Spleen (tissue), 11 donors: Measurements from ENCODE around the gene CARM1. TPM values are rescaled to one million over a fixed set of nuclear protein-coding genes. Genes with fewer than 3 reads are reported as not detected.

ENCODE experiments used
- DNase-seq: peaks from one replicate; pipeline ENCODE4 v3.0.0-alpha.2; 2020
- H3K27ac ChIP-seq, 8 donors: fragments of 200-600 bp; sonication (generic) in 7 of 8; 1 replicate in 4 of 8; 2 replicates in 4 of 8; pipeline versions ENCODE4 v1.5.0 to v1.8.0; 2016 to 2021; ENCODE audit warnings: inconsistent platforms in 4 of 8, mild to moderate bottlenecking in 4 of 8, moderate library complexity in 1 of 8
- H3K27me3 ChIP-seq, 7 donors: fragments of 200-600 bp; sonication (generic) in 6 of 7; replicated peaks in 1 of 7; 1 replicate in 4 of 7; 2 replicates in 3 of 7; pipeline versions ENCODE4 v1.5.0 to v1.8.0; 2016 to 2021; ENCODE audit warnings: inconsistent platforms in 3 of 7, mild to moderate bottlenecking in 1 of 7
- H3K36me3 ChIP-seq, 6 donors: fragments of 200-600 bp; sonication (generic) in 5 of 6; 1 replicate in 4 of 6; 2 replicates in 2 of 6; pipeline versions ENCODE4 v1.5.0 to v1.8.0; 2016 to 2021; ENCODE audit warnings: inconsistent platforms in 2 of 6
- H3K4me1 ChIP-seq, 6 donors: fragments of 200-600 bp; sonication (generic) in 5 of 6; 1 replicate in 3 of 6; 2 replicates in 3 of 6; pipeline versions ENCODE4 v1.5.0 to v1.8.0; 2016 to 2021; ENCODE audit warnings: inconsistent platforms in 3 of 6
- H3K4me3 ChIP-seq, 8 donors: fragments of 200-600 bp; sonication (generic) in 7 of 8; 1 replicate in 4 of 8; 2 replicates in 4 of 8; pipeline versions ENCODE4 v1.5.0 to v1.8.0; 2016 to 2021; ENCODE audit warnings: inconsistent platforms in 4 of 8, mild to moderate bottlenecking in 4 of 8, moderate library complexity in 2 of 8
- H3K9me3 ChIP-seq, 8 donors: fragments of 200-600 bp; sonication (generic) in 7 of 8; 1 replicate in 4 of 8; 2 replicates in 4 of 8; pipeline versions ENCODE4 v1.5.0 to v1.8.0; 2016 to 2021; ENCODE audit warnings: inconsistent platforms in 4 of 8
- CTCF ChIP-seq, 11 experiments: fragments of 200-600 bp in 7 of 11; fragments of 450-650 bp in 4 of 11; sonication (generic) in 4 of 11; IDR thresholded peaks in 8 of 11; conservative IDR thresholded peaks in 3 of 11; 1 replicate in 7 of 11; 2 replicates in 4 of 11; pipeline versions ENCODE4 v1.4.0 to v1.8.0; 2016 to 2021; ENCODE audit warnings: antibody characterized with exemption in 11 of 11, inconsistent platforms in 4 of 11, mild to moderate bottlenecking in 1 of 11
- POLR2A ChIP-seq, 3 donors: fragments of 450-650 bp; IDR thresholded peaks; one replicate each; pipeline ENCODE4 v1.5.1; 2017; ENCODE audit warnings: antibody characterized with exemption in 3 of 3, mild to moderate bottlenecking in 1 of 3
- POLR2AphosphoS5 ChIP-seq, 3 donors: sonication (generic); formaldehyde crosslinking; IDR thresholded peaks; one replicate each; pipeline ENCODE4 v1.5.1; 2017; ENCODE audit warnings: antibody characterized with exemption in 3 of 3
- WGBS, 5 donors: extraction: QIAGEN DNeasy Blood & Tissue Kit in 3 of 5; methylation state at CpG; one replicate each; pipeline versions ENCODE4 v1.1.5 to v1.1.7; 2013 to 2018; 5-methylcytosine and 5-hydroxymethylcytosine counted together
- intact Hi-C: fragments of 100-400 bp; cut with DNase I; formaldehyde crosslinking; loops from one replicate; pipeline ENCODE4 v1.15.0; 2023; ENCODE audit warnings: low total_unique reads
- polyA plus RNA-seq, 3 donors: library from polyadenylated mRNA; stranded (reverse); fragments of 200-250 nt; gene quantifications; one replicate each; pipeline ENCODE4 v1.2.1, GENCODE V29; 2013
- total RNA-seq, 7 donors: library from RNA; depleted of rRNA in 3 of 7; stranded (reverse); fragments of >200 nt in 3 of 7; fragmentation: NEBNext Ultra II Directional in 4 of 7; extraction: Animal tissue kit (Norgen Biotek cat#: 25700) in 4 of 7; gene quantifications; one replicate each; pipeline versions ENCODE4 v1.1.0 to v1.2.1, GENCODE V29; 2016 to 2021
- donor health status: healthy with polysubstance abuse.
- donor health status: DM: no; HTN: no; CAD: no; lungs with moderate emphysema.
- donor health status: DM: no; HTN: no; CAD: no.
- donor health status: Bipolar disorder and iron deficiency.
- donor health status: healthy.
- donor health status: DM: no; HTN: no; CAD: no.
- donor health status: DM: yes; HTN: yes; CAD: no.

The CARM1 gene
- total and polyA plus RNA-seq, 10 donors = 13.6 to 32.0 (median 24.6) TPM

- no peaks in the 10 kb centered on the region for H3K9me3 ChIP-seq
- peak; percentile 65 to 81 (median 78) for TF ChIP-seq POLR2A (IDR thresholded peaks at IDR 0.05)
- TF ChIP-seq CTCF (IDR thresholded peaks at IDR 0.05 in 8 of 11, conservative IDR thresholded peaks at IDR 0.05 in 3 of 11) = peak in 1 of 11 experiments; percentile 15
- TF ChIP-seq POLR2AphosphoS5 (IDR thresholded peaks at IDR 0.05) = peak; percentile 98 to 100 (median 99)
- WGBS, 5 donors = 0 to 1% (median 0%) methylated on average over 29 to 100 of the region's 100 CpGs
Measured at GRCh38 chr19:10960314-10961072, 89.1 kb downstream of the CARM1 start, which contains the start of gene SMARCA4. Gene SMARCA4, plus strand, starts transcription at chr19:10961030. Its CDS starts 23,122 bp downstream, at chr19:10984152.

GRCh38 chr19:10961073-10961860 is 89.9 kb downstream of the CARM1 start:
- DNase-seq = no peak
- H3K4me1 ChIP-seq = peaks cover 21 to 60% (median 41%) of the 10 kb centered on the region in 6 donors
- no peaks in the 10 kb centered on the region for H3K27me3 ChIP-seq
- WGBS, 5 donors = 1 to 2% (median 1%) methylated on average over 28 to 92 of the region's 92 CpGs
- H3K27ac ChIP-seq = peak overlapping the region; percentile 74 to 97 (median 94)
- no peaks in the 10 kb centered on the region for H3K36me3 ChIP-seq
- intact Hi-C loops = no loop called here
- H3K4me3 ChIP-seq = peak overlapping the region; percentile 50 to 92 (median 82)
- no peaks in the 10 kb centered on the region for H3K9me3 ChIP-seq
- TF ChIP-seq POLR2A (IDR thresholded peaks at IDR 0.05) = no peak

More at GRCh38 chr19:10960314-10961072, 89.1 kb downstream of the CARM1 start, which contains the start of gene SMARCA4:
- H3K36me3 ChIP-seq = no peaks in the 10 kb centered on the region
- H3K27me3 ChIP-seq = no peaks in the 10 kb centered on the region
- peak; percentile 100 for DNase-seq
- H3K4me1 ChIP-seq = peaks cover 21 to 54% (median 40%) of the 10 kb centered on the region in 6 donors
- H3K27ac ChIP-seq = peak within 1 kb of the TSS; percentile 90 to 97 (median 94)
- peak within 1 kb of the TSS; percentile 60 to 92 (median 82) for H3K4me3 ChIP-seq
- intact Hi-C loops = no loop called here

- Histone ChIP-seq H3K4me1 (peaks cover 21 to 76% (median 51%) of the 10 kb centered on the region in 6 donors), H3K36me3 (no peaks in the 10 kb centered on the region), H3K4me3 (peak overlapping the region in 1 of 8 donors; percentile 92), H3K27me3 (no peaks in the 10 kb centered on the region), H3K27ac (peak overlapping the region in 5 of 8 donors; percentile 20 to 97 (median 94)), H3K9me3 (no peaks in the 10 kb centered on the region)
- TF ChIP-seq POLR2A (IDR thresholded peaks at IDR 0.05) = no peak
- TF ChIP-seq CTCF (IDR thresholded peaks at IDR 0.05 in 8 of 11, conservative IDR thresholded peaks at IDR 0.05 in 3 of 11) = no peak
- TF ChIP-seq POLR2AphosphoS5 (IDR thresholded peaks at IDR 0.05) = no peak
- WGBS, 5 donors = 82 to 87% (median 84%) methylated on average over 10 of the region's 10 CpGs
- no peak for DNase-seq
- intact Hi-C loops = no loop called here
Measured at GRCh38 chr19:10962863-10963262, 91.5 kb downstream of the CARM1 start.

GRCh38 chr19:10963865-10964264 is 92.5 kb downstream of the CARM1 start:
- WGBS, 5 donors = 66 to 78% (median 74%) methylated on average over 4 of the region's 4 CpGs
- Histone ChIP-seq H3K4me3 (no peak overlapping the region), H3K27ac (peak overlapping the region in 5 of 8 donors; percentile 13 to 95 (median 50)), H3K9me3 (no peaks in the 10 kb centered on the region), H3K27me3 (no peaks in the 10 kb centered on the region), H3K36me3 (no peaks in the 10 kb centered on the region), H3K4me1 (peaks cover 27 to 86% (median 61%) of the 10 kb centered on the region in 6 donors)
- DNase-seq = no peak
- TF ChIP-seq CTCF (IDR thresholded peaks at IDR 0.05 in 8 of 11, conservative IDR thresholded peaks at IDR 0.05 in 3 of 11) (no peak), POLR2A (IDR thresholded peaks at IDR 0.05) (no peak), POLR2AphosphoS5 (IDR thresholded peaks at IDR 0.05) (no peak)
- intact Hi-C loops = no loop called here
